ENCODE measurements around the gene HDGFL2.

DNA sequence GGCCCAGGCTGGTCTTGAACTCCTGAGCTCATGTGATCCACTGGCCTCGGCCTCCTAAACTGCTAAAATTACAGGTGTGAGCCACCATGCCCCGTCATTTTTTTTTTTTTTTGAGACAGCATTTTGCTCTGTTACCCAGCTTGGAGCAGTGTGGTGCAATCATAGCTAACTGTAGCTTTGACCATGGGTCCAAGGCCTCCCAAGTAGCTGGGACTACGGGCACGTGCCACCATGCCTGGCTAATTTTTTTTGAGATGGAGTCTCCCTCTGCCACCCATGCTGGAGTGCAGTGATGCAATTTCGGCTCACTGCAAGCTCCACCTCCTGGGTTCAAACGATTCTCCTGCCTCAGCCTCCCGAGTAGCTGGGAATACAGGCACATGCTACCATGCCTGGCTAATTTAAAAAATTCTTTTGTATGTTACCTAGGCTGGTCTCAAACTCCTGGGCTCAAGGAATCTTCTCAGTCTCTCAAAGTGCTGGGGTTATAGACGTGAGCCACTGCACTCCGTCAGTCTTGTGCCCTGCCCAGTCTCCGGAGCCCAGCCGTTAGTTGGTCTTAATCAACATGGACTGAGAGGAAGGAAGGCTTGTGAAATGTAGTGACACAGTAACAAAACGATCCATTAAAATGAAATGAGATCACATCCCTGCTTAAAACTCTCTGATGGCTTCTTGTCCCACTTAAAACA is 69.2 kb downstream of the HDGFL2 start:
- TF ChIP-seq, protein P1, sequence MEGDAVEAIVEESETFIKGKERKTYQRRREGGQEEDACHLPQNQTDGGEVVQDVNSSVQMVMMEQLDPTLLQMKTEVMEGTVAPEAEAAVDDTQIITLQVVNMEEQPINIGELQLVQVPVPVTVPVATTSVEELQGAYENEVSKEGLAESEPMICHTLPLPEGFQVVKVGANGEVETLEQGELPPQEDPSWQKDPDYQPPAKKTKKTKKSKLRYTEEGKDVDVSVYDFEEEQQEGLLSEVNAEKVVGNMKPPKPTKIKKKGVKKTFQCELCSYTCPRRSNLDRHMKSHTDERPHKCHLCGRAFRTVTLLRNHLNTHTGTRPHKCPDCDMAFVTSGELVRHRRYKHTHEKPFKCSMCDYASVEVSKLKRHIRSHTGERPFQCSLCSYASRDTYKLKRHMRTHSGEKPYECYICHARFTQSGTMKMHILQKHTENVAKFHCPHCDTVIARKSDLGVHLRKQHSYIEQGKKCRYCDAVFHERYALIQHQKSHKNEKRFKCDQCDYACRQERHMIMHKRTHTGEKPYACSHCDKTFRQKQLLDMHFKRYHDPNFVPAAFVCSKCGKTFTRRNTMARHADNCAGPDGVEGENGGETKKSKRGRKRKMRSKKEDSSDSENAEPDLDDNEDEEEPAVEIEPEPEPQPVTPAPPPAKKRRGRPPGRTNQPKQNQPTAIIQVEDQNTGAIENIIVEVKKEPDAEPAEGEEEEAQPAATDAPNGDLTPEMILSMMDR (IDR thresholded peaks at IDR 0.05; ENCODE audit: control extremely low read depth in 1 of 3, insufficient read depth in 1 of 3, low read depth in 1 of 3, low read length in 3 of 3): no peak
- TF ChIP-seq SIN3A (conservative IDR thresholded peaks at IDR 0.05 in 1 of 2, IDR thresholded peaks at IDR 0.05 in 1 of 2; ENCODE audit: low read depth in 1 of 2, low read length in 2 of 2) (no peak), PHF8 (conservative IDR thresholded peaks at IDR 0.05; ENCODE audit: low read depth, low read length) (no peak), POLR2A (IDR thresholded peaks at IDR 0.05; ENCODE audit: control extremely low read depth in 1 of 2, low read depth in 2 of 2, low read length in 2 of 2) (no peak), YY1 (IDR thresholded peaks at IDR 0.05; ENCODE audit: low read depth, low read length) (no peak), JUN (IDR thresholded peaks at IDR 0.05; ENCODE audit: low read depth, low read length) (no peak), SUZ12 (IDR thresholded peaks at IDR 0.05; ENCODE audit: low read length) (no peak), NRF1 (IDR thresholded peaks at IDR 0.05; ENCODE audit: low read depth, low read length) (no peak), TBP (IDR thresholded peaks at IDR 0.05; ENCODE audit: low read depth, low read length) (no peak), EZH2 (IDR thresholded peaks at IDR 0.05; ENCODE audit: low read depth, low read length, severe bottlenecking) (no peak), ZNF274 (IDR thresholded peaks at IDR 0.05; ENCODE audit: borderline replicate concordance, extremely low read depth, low read length) (no peak), EGR1 (IDR thresholded peaks at IDR 0.05; ENCODE audit: borderline replicate concordance, low read depth, low read length) (no peak)
- TF ChIP-seq, protein P2, sequence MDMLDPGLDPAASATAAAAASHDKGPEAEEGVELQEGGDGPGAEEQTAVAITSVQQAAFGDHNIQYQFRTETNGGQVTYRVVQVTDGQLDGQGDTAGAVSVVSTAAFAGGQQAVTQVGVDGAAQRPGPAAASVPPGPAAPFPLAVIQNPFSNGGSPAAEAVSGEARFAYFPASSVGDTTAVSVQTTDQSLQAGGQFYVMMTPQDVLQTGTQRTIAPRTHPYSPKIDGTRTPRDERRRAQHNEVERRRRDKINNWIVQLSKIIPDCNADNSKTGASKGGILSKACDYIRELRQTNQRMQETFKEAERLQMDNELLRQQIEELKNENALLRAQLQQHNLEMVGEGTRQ (IDR thresholded peaks at IDR 0.05; ENCODE audit: low read length): no peak
- TF ChIP-seq, protein P3, sequence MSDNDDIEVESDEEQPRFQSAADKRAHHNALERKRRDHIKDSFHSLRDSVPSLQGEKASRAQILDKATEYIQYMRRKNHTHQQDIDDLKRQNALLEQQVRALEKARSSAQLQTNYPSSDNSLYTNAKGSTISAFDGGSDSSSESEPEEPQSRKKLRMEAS (IDR thresholded peaks at IDR 0.05): no peak
